HEK293 (cell line): ENCODE data around the gene MAN2B2.

Experiments
- CTCF ChIA-PET: fragments of 350-600 bp; formaldehyde crosslinking; extraction: SDS; loops from one replicate; lab custom pipeline; 2021; ENCODE audit warnings: antibody characterized with exemption; lab: Yijun Ruan, JAX
- POLR2A ChIA-PET: fragments of 300-600 bp; formaldehyde crosslinking; extraction: SDS; loops from one replicate; lab custom pipeline; 2020; ENCODE audit warnings: antibody characterized with exemption, inconsistent platforms; lab: Yijun Ruan, JAX
- H3K27ac ChIP-seq: fragments of 200-500 bp; sonication (Bioruptor generic); 2 replicates; pipeline ENCODE4 v1.5.1; 2014; ENCODE audit warnings: low read depth, low read length, control low read depth, inconsistent platforms; ENCODE audit errors: extremely low read depth
- H3K36me3 ChIP-seq, 2 experiments: fragments of 200-500 bp in 1 of 2; sonication (Bioruptor generic) in 1 of 2; 1 replicate in 1 of 2; 2 replicates in 1 of 2; pipeline ENCODE4 v1.5.1; 2014 to 2017; ENCODE audit warnings: inconsistent platforms in 2 of 2, low read length in 2 of 2; ENCODE audit not compliant: control insufficient read depth in 2 of 2, insufficient read depth in 1 of 2
- H3K4me1 ChIP-seq: fragments of 200-500 bp; sonication (Bioruptor generic); 2 replicates; pipeline ENCODE4 v1.5.1; 2014; ENCODE audit warnings: mild to moderate bottlenecking, low read length, inconsistent platforms; ENCODE audit not compliant: control insufficient read depth, insufficient read depth
- H3K4me3 ChIP-seq: 2 replicates; pipeline ENCODE4 v1.5.1; 2011; ENCODE audit warnings: low read depth, mild to moderate bottlenecking, control low read depth, low read length, moderate library complexity
- H3K9me3 ChIP-seq: fragments of 200-500 bp; sonication (Bioruptor generic); 2 replicates; pipeline ENCODE4 v1.5.1; 2014; ENCODE audit warnings: low read depth, low read length, inconsistent platforms; ENCODE audit not compliant: control insufficient read depth, insufficient read depth
- EGR2 ChIP-seq: fragments of 450-650 bp; formaldehyde crosslinking; IDR thresholded peaks from 2 replicates; pipeline ENCODE4 v1.5.1; 2016; ENCODE audit warnings: low read depth, missing biosample characterization, missing genetic modification characterization
- GLI4 ChIP-seq: fragments of 450-650 bp; formaldehyde crosslinking; IDR thresholded peaks from 2 replicates; pipeline ENCODE4 v1.5.1; 2016; ENCODE audit warnings: missing biosample characterization, missing genetic modification characterization
- SP2 ChIP-seq: fragments of 450-650 bp; formaldehyde crosslinking; IDR thresholded peaks from 2 replicates; pipeline ENCODE4 v1.5.1; 2016; ENCODE audit warnings: missing biosample characterization, missing genetic modification characterization
- SP3 ChIP-seq: fragments of 450-650 bp; formaldehyde crosslinking; IDR thresholded peaks from 2 replicates; pipeline ENCODE4 v1.5.1; 2016; ENCODE audit warnings: missing biosample characterization, missing genetic modification characterization
- ZFHX2 ChIP-seq: fragments of 450-650 bp; formaldehyde crosslinking; conservative IDR thresholded peaks from 2 replicates; pipeline ENCODE4 v1.5.1; 2016; ENCODE audit warnings: missing biosample characterization, missing genetic modification characterization
- ZNF2 ChIP-seq: fragments of 450-650 bp; formaldehyde crosslinking; IDR thresholded peaks from 2 replicates; pipeline ENCODE4 v1.5.1; 2016; ENCODE audit warnings: missing biosample characterization, missing genetic modification characterization
- ZNF596 ChIP-seq: fragments of 450-650 bp; IDR thresholded peaks from 2 replicates; pipeline ENCODE4 v1.5.0; 2018; ENCODE audit warnings: missing biosample characterization, mild to moderate bottlenecking, missing genetic modification characterization, moderate library complexity
- ZNF654 ChIP-seq: fragments of 450-650 bp; formaldehyde crosslinking; IDR thresholded peaks from 2 replicates; pipeline ENCODE4 v1.5.1; 2016; ENCODE audit warnings: low read depth, missing biosample characterization, missing genetic modification characterization
- ZNF664 ChIP-seq: fragments of 450-650 bp; formaldehyde crosslinking; IDR thresholded peaks from 2 replicates; pipeline ENCODE4 v1.5.1; 2016; ENCODE audit warnings: missing biosample characterization, missing genetic modification characterization
- ZNF777 ChIP-seq: fragments of 450-650 bp; formaldehyde crosslinking; IDR thresholded peaks from 2 replicates; pipeline ENCODE4 v1.5.1; 2017; ENCODE audit warnings: missing biosample characterization, missing genetic modification characterization, borderline replicate concordance
- TF ChIP-seq, protein P1 (sequence below): fragments of 450-650 bp; formaldehyde crosslinking; IDR thresholded peaks from 2 replicates; pipeline ENCODE4 v1.5.0; 2017; ENCODE audit warnings: missing biosample characterization, missing genetic modification characterization, borderline replicate concordance
- TF ChIP-seq, protein P2 (sequence below): fragments of 450-650 bp; formaldehyde crosslinking; IDR thresholded peaks from 2 replicates; pipeline ENCODE4 v1.5.1; 2016; ENCODE audit warnings: missing biosample characterization, missing genetic modification characterization, borderline replicate concordance
- TF ChIP-seq, protein P3 (sequence below): fragments of 450-650 bp; formaldehyde crosslinking; IDR thresholded peaks from 2 replicates; pipeline ENCODE4 v1.5.1; 2016; ENCODE audit warnings: missing biosample characterization, missing genetic modification characterization
- TF ChIP-seq, protein P4 (sequence below): fragments of 450-650 bp; formaldehyde crosslinking; IDR thresholded peaks from 2 replicates; pipeline ENCODE4 v1.5.1; 2016; ENCODE audit warnings: missing biosample characterization, missing genetic modification characterization
- TF ChIP-seq, protein P5 (sequence below): fragments of 450-650 bp; formaldehyde crosslinking; IDR thresholded peaks from 2 replicates; pipeline ENCODE4 v1.5.1; 2016; ENCODE audit warnings: missing biosample characterization, missing genetic modification characterization

Gene MAN2B2

DNA sequence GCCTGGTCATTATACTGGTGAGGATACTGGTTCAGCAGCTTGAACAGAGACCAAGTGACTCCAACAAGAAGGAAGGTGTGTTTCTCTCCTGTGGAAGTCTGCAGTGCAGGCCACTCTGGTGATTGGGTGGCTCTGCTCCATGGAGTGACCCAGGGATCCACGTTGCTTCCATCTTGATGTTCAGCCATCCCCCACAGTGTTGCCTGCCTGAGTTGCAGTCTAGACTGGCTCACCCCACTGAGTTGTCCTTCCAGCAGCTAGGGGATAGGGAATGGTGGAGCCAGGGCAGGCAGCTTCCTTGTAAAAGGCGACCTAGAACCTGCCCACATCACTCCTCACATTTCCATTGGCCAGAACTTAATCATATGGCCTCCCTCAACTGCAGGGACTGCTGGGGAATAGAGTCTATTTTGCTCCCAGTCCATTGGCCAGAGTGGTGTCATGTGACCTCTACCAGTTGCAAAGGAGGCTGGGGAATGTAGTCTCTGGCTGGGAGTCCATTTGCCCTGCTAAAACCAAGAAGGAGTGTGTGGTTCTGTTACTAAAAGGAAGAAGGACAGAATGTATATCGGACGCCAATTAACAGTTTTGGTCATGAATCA is 8.0 kb downstream of the MAN2B2 start:
- Histone ChIP-seq H3K9me3 (no peaks in the 10 kb centered on the region), H3K4me3 (no peak overlapping the region), H3K4me1 (no peaks in the 10 kb centered on the region), H3K36me3 (peaks cover 6 to 35% of the 10 kb centered on the region in 2 experiments; a peak in 2 of 3 replicates), H3K27ac (no peak overlapping the region)
- ChIA-PET POLR2A (no interaction called here), CTCF (no interaction called here)
- TF ChIP-seq ZNF777 (tag by site-specific recombination) (no peak), SP2 (tag by site-specific recombination) (peak; percentile 23), GLI4 (no peak)

DNA sequence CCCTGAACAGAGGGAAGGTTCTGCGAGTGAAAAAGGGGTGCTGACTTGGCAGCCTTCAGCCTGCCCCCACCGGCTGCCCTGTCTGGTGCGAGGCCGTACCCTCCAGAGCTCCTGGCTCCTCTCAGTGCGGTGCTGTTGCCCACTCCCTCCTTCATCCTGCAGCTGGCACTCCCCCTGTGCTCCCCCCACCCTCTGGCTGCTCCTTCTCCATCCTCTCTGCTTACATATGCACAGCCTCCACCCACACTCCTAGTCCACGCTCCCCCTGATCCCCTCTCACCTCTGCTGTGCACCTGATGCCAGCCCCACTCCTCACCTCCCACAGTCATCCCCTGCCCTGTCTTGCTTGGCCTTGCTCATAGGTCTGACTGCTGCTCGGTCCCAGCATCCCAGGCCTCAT is 9.9 kb downstream of the MAN2B2 start:
- ChIA-PET POLR2A (no interaction called here), CTCF (no interaction called here)
- Histone ChIP-seq H3K4me3 (no peak overlapping the region), H3K4me1 (no peaks in the 10 kb centered on the region), H3K27ac (no peak overlapping the region), H3K9me3 (no peaks in the 10 kb centered on the region), H3K36me3 (peaks cover 0 to 17% of the 10 kb centered on the region in 2 experiments; a peak in 1 of 3 replicates)
- TF ChIP-seq ZNF654 (tag by site-specific recombination) (no peak), EGR2 (tag by site-specific recombination) (peak; percentile 23; the same call in 1 of the 2 replicates), ZNF596 (tag by site-specific recombination) (no peak), ZNF2 (tag by site-specific recombination) (no peak), ZFHX2 (peak; percentile 15; the same call in 1 of the 2 replicates)
- TF ChIP-seq, protein P1, sequence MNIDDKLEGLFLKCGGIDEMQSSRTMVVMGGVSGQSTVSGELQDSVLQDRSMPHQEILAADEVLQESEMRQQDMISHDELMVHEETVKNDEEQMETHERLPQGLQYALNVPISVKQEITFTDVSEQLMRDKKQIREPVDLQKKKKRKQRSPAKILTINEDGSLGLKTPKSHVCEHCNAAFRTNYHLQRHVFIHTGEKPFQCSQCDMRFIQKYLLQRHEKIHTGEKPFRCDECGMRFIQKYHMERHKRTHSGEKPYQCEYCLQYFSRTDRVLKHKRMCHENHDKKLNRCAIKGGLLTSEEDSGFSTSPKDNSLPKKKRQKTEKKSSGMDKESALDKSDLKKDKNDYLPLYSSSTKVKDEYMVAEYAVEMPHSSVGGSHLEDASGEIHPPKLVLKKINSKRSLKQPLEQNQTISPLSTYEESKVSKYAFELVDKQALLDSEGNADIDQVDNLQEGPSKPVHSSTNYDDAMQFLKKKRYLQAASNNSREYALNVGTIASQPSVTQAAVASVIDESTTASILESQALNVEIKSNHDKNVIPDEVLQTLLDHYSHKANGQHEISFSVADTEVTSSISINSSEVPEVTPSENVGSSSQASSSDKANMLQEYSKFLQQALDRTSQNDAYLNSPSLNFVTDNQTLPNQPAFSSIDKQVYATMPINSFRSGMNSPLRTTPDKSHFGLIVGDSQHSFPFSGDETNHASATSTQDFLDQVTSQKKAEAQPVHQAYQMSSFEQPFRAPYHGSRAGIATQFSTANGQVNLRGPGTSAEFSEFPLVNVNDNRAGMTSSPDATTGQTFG (tag by site-specific recombination): no peak

DNA sequence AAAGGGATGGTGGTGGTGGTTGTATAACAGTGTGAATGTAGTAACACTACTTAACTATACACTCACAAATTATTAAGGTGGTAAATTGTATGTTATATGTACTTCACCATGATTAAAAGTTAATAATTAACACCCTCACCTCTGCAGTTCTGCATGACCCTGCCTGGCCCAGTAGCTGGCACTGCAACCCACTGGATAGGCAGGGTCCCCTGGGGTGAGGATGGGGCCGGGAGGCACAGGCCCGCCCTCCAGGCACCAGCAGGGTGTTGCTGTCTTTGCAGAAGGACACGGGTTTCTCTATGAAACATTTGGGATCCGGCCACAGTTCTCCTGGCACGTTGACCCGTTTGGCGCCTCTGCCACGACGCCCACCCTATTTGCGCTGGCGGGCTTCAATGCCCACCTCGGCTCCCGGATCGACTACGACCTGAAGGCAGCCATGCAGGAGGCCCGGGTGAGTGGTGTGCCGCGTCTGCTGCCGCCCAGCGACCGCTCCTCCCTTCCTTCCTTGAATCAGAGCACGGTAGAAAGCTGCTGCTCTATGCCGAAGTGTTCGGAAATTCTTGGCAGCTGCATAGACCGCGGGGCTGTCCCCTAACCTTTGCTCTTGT is 11.8 kb downstream of the MAN2B2 start:
- Histone ChIP-seq H3K36me3 (peaks cover 0 to 10% of the 10 kb centered on the region in 2 experiments; a peak in 1 of 3 replicates), H3K4me3 (no peak overlapping the region)
- TF ChIP-seq SP3 (tag by site-specific recombination) (no peak), ZNF664 (no peak)
- TF ChIP-seq, protein P2, sequence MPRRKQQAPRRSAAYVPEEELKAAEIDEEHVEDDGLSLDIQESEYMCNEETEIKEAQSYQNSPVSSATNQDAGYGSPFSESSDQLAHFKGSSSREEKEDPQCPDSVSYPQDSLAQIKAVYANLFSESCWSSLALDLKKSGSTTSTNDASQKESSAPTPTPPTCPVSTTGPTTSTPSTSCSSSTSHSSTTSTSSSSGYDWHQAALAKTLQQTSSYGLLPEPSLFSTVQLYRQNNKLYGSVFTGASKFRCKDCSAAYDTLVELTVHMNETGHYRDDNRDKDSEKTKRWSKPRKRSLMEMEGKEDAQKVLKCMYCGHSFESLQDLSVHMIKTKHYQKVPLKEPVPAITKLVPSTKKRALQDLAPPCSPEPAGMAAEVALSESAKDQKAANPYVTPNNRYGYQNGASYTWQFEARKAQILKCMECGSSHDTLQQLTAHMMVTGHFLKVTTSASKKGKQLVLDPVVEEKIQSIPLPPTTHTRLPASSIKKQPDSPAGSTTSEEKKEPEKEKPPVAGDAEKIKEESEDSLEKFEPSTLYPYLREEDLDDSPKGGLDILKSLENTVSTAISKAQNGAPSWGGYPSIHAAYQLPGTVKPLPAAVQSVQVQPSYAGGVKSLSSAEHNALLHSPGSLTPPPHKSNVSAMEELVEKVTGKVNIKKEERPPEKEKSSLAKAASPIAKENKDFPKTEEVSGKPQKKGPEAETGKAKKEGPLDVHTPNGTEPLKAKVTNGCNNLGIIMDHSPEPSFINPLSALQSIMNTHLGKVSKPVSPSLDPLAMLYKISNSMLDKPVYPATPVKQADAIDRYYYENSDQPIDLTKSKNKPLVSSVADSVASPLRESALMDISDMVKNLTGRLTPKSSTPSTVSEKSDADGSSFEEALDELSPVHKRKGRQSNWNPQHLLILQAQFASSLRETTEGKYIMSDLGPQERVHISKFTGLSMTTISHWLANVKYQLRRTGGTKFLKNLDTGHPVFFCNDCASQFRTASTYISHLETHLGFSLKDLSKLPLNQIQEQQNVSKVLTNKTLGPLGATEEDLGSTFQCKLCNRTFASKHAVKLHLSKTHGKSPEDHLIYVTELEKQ (tag by site-specific recombination): no peak
- TF ChIP-seq, protein P3, sequence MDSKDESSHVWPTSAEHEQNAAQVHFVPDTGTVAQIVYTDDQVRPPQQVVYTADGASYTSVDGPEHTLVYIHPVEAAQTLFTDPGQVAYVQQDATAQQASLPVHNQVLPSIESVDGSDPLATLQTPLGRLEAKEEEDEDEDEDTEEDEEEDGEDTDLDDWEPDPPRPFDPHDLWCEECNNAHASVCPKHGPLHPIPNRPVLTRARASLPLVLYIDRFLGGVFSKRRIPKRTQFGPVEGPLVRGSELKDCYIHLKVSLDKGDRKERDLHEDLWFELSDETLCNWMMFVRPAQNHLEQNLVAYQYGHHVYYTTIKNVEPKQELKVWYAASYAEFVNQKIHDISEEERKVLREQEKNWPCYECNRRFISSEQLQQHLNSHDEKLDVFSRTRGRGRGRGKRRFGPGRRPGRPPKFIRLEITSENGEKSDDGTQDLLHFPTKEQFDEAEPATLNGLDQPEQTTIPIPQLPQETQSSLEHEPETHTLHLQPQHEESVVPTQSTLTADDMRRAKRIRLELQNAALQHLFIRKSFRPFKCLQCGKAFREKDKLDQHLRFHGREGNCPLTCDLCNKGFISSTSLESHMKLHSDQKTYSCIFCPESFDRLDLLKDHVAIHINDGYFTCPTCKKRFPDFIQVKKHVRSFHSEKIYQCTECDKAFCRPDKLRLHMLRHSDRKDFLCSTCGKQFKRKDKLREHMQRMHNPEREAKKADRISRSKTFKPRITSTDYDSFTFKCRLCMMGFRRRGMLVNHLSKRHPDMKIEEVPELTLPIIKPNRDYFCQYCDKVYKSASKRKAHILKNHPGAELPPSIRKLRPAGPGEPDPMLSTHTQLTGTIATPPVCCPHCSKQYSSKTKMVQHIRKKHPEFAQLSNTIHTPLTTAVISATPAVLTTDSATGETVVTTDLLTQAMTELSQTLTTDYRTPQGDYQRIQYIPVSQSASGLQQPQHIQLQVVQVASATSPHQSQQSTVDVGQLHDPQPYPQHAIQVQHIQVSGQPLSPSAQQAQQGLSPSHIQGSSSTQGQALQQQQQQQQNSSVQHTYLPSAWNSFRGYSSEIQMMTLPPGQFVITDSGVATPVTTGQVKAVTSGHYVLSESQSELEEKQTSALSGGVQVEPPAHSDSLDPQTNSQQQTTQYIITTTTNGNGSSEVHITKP: no peak
- TF ChIP-seq, protein P4, sequence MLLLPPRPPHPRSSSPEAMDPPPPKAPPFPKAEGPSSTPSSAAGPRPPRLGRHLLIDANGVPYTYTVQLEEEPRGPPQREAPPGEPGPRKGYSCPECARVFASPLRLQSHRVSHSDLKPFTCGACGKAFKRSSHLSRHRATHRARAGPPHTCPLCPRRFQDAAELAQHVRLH (tag by site-specific recombination): no peak
- TF ChIP-seq, protein P5, sequence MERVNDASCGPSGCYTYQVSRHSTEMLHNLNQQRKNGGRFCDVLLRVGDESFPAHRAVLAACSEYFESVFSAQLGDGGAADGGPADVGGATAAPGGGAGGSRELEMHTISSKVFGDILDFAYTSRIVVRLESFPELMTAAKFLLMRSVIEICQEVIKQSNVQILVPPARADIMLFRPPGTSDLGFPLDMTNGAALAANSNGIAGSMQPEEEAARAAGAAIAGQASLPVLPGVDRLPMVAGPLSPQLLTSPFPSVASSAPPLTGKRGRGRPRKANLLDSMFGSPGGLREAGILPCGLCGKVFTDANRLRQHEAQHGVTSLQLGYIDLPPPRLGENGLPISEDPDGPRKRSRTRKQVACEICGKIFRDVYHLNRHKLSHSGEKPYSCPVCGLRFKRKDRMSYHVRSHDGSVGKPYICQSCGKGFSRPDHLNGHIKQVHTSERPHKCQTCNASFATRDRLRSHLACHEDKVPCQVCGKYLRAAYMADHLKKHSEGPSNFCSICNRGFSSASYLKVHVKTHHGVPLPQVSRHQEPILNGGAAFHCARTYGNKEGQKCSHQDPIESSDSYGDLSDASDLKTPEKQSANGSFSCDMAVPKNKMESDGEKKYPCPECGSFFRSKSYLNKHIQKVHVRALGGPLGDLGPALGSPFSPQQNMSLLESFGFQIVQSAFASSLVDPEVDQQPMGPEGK (tag by site-specific recombination): no peak
- TF ChIP-seq, all 188 proteins: peak for 0
- Histone ChIP-seq H3K27ac (no peak overlapping the region), H3K9me3 (no peaks in the 10 kb centered on the region), H3K4me1 (no peaks in the 10 kb centered on the region)
- POLR2A ChIA-PET: no interaction called here
- CTCF ChIA-PET: no interaction called here
